ENCODE measurements around the gene MYCN.
"Not testable (repeated sequence)": the region's sequence is repeated elsewhere in the genome, so short reads cannot be mapped to it uniquely, and the experiment has no call there.

The MYCN gene

GRCh38 chr2:15959331-15960153 lies 19.2 kb downstream of the MYCN start:
- DNase-seq (ENCODE audit: low read depth): no peak
- TF ChIP-seq, protein P1, sequence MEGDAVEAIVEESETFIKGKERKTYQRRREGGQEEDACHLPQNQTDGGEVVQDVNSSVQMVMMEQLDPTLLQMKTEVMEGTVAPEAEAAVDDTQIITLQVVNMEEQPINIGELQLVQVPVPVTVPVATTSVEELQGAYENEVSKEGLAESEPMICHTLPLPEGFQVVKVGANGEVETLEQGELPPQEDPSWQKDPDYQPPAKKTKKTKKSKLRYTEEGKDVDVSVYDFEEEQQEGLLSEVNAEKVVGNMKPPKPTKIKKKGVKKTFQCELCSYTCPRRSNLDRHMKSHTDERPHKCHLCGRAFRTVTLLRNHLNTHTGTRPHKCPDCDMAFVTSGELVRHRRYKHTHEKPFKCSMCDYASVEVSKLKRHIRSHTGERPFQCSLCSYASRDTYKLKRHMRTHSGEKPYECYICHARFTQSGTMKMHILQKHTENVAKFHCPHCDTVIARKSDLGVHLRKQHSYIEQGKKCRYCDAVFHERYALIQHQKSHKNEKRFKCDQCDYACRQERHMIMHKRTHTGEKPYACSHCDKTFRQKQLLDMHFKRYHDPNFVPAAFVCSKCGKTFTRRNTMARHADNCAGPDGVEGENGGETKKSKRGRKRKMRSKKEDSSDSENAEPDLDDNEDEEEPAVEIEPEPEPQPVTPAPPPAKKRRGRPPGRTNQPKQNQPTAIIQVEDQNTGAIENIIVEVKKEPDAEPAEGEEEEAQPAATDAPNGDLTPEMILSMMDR (conservative IDR thresholded peaks at IDR 0.05; ENCODE audit: low read depth, low read length): no peak
- H3K4me3 ChIP-seq (ENCODE audit: low read length): no peak overlapping the region

GRCh38 chr2:15960154-15960520 lies 19.8 kb downstream of the MYCN start:
- not testable (repeated sequence) for H3K4me3 ChIP-seq (ENCODE audit: low read length); DNase-seq (ENCODE audit: low read depth)

DNA sequence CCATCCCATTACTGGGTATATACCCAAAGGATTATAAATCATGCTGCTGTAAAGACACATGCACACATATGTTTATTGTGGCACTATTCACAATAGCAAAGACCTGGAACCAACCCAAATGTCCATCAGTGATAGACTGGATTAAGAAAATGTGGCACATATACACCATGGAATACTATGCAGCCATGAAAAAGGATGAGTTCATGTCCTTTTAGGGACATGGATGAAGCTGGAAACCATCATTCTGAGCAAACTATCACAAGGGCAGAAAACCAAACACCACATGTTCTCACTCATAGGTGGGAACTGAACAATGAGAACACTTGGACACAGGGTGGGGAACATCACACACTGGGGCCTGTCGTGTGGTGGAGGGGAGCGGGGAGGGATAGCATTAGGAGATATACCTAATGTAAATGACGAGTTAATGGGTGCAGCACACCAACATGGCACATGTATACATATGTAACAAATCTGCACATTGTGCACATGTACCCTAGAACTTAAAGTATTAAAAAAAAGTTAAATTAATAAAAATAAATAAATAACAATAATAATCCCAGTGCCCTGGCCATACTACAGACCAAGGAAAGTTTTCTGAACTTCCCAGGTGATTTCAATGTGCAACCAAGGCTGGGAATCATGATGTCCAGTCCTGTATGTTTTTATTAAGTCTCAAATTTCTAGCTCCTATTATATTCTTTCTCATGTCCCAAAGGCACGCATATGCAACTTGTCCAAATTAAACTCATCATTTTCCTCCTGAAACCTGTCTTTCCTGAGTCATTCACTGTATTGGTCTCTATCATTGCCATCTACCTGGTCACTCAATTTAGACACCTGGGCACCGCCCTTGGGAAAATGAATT lies 23.0 kb downstream of the MYCN start:
- not testable (repeated sequence) for H3K4me3 ChIP-seq (ENCODE audit: low read length); DNase-seq (ENCODE audit: low read depth)

- TF ChIP-seq, protein P1 (conservative IDR thresholded peaks at IDR 0.05; ENCODE audit: low read depth, low read length): no peak
- no peak overlapping the region for H3K4me3 ChIP-seq (ENCODE audit: low read length)
- DNase-seq (ENCODE audit: low read depth): no peak
Observed at GRCh38 chr2:15963977-15964670, 23.8 kb downstream of the MYCN start.

GRCh38 chr2:15964936-15965563 lies 24.7 kb downstream of the MYCN start:
- H3K4me3 ChIP-seq (ENCODE audit: low read length): no peak overlapping the region
- TF ChIP-seq, protein P1 (conservative IDR thresholded peaks at IDR 0.05; ENCODE audit: low read depth, low read length): no peak
- DNase-seq (ENCODE audit: low read depth): no peak

DNA sequence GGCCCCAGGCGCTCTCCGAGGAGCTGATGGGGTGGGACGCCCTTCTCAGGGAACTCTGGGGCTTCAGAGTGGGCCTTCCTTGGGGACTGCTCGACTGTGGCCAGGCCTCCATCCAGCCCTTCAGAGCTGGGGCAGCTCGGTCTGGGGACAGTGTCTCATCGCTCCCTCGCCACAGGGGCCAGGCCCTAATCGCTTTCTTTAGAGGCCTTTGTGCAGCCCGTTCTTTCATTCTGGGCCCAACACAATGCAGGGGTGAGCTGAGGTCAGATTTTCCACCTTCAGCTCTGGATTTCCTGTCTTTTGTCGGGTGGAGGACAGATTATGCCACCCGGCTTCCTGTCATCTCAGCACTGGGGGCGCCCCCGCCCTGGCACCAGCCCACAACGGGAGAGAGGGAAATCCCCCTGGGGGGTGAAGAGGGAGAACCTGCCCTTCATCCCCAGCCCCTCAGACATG lies 25.2 kb downstream of the MYCN start:
- DNase-seq (ENCODE audit: low read depth): no peak

GRCh38 chr2:15967415-15968279 lies 27.3 kb downstream of the MYCN start:
- no peak for DNase-seq (ENCODE audit: low read depth)
- TF ChIP-seq, protein P1 (conservative IDR thresholded peaks at IDR 0.05; ENCODE audit: low read depth, low read length): no peak
- no peak overlapping the region for H3K4me3 ChIP-seq (ENCODE audit: low read length)

More for the DNA sequence above, 25.2 kb downstream of the MYCN start:
- H3K4me3 ChIP-seq (ENCODE audit: low read length): no peak overlapping the region
- TF ChIP-seq, protein P1 (conservative IDR thresholded peaks at IDR 0.05; ENCODE audit: low read depth, low read length): no peak

Data from retinal pigment epithelial cell (primary cell).